ENCODE measurements around the gene TMPRSS5. TPM values are rescaled to one million over a fixed set of nuclear protein-coding genes. Genes with fewer than 3 reads are reported as not detected.

TMPRSS5 gene
- total RNA-seq, 1 experiment from 2014 or later, result 0.12 TPM

DNA sequence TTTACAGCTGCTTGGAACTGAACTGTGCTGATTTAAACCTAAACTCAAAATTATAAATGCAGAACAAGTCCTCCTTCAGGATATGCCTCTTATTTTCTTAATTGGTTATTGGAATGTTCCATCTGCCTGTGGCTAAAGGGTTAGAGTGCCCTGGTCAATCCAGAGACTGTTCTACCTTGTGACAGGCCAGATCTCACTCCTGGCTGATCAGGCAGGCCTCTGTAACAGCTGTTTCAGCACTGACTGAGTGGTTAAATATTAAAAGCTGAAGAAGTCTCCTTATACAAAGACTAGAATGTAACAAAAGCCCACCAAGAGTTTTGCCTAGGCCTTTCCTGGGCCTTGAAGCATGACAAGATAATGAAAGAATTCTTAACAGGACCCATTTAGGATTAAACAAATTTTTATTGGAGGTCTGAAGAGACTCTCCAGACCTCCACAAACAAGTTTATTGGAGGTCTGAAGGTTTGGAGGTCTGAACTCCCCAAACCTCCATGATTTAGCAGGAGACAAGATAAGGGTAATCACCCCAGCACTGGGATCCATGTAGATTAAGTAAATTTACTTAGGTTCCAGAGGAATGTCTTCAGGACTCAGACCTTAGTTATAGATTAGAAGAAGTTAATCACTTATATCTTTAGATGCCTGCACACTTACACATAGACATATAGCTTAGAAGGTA lies 35.8 kb downstream of the TMPRSS5 start:
- no peak for DNase-seq (ENCODE audit: low read depth)

DNA sequence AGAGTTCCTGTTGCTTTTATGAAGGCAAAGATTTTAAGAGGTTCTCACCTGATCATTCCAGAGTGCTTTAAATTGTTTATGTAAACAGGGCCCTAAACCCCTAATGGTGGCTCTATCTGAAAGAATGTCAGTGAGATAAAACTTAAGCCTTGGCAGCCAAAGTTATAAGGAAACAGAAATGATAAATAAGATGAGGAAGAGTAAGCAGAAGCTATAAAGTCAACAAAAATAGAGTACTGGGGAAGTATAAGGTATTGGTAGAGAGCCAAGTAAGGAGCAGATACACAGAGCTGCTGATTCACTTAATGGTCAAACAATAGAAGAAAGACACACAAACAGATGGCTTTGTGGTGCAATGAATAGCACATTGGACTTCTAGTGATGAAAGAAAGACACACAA lies 37.9 kb downstream of the TMPRSS5 start:
- peak; percentile 63 for DNase-seq (ENCODE audit: low read depth)

DNA sequence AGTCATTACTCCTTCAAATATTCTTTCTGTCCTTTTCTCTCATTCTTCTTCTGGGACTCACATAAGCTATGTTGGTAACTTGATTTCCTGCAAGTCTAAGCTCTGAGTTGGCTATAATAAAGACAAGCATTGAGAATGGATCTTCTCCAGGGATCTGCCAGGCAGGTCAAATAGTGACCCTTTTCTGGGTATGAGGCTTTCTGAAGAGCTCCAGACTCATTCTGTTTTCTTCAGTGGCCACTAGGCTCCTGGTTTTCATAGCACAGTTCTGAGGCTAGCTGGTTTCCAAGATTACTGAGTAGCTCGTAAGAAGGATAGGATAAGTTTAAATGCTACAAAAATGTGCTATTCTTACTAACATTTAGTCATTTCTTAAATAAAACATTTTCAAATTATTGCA lies 38.3 kb downstream of the TMPRSS5 start:
- DNase-seq (ENCODE audit: low read depth), result no peak

DNA sequence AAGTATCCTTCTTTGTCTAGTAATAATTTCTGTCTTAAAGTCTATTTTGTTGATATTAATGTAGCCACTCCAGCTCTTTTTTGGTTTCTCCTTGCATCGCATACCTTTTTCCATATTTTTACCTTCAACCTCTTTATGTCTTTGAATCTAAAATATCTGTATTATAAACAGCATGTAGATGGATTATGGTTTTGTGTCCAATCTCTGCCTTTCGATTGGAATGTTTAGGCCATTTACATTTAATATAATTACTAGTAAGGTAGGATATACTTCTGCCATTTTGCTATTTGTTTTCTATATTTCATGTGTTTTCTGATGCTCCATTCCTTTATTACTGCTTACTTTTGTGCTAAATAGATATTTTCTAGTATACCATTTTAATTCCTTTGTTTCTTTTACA lies 39.5 kb downstream of the TMPRSS5 start:
- DNase-seq (ENCODE audit: low read depth), result no peak

- peak; percentile 80 for DNase-seq (ENCODE audit: low read depth)
Observed at GRCh38 chr11:113664981-113665710, 41.0 kb downstream of the TMPRSS5 start.

DNA sequence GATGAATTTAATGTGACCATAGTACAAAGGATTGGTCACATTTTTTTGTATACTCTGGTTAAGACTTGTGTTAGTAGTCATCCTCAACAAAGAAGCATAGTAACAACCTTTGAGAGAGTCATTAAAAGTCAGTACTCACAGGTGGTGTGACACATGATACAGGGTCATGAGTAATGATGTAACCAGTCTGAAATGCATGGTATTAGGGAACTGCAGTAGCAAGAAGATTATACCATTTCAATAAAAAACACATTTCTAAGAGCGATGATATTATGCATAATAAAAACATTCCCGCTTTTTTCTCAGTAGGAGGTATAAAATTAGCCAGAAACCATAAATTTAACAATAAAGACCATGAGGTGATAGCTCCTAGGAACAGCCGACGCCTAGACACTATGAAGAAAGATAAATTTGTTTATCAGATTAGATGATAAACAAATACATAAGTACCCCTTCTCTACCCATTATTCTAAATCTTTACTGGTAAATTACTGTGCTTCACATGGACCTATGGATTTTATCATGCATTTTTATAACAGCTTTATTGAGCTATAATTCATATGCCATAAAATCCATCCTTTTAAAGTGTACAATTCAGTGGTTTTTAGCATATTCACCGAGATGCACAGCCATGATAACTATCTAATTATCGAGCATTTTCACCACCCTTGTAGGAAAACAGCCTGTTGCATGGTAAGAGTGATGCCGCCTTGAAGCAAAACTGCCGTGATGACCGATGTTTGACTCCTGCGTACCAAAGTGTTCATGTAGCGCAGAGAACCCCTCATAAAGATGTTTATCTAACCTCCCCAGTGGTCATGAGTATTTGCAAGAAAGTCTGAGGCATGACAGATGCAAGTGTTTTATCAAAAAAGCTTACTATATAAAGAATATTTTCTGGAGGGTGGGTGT lies 41.8 kb downstream of the TMPRSS5 start:
- DNase-seq (ENCODE audit: low read depth), result peak; percentile 86

- DNase-seq (ENCODE audit: low read depth), result peak; percentile 66
Observed at GRCh38 chr11:113663567-113663966, 42.5 kb downstream of the TMPRSS5 start.

- DNase-seq (ENCODE audit: low read depth), result no peak
Observed at GRCh38 chr11:113655771-113656170, 50.3 kb downstream of the TMPRSS5 start.

DNA sequence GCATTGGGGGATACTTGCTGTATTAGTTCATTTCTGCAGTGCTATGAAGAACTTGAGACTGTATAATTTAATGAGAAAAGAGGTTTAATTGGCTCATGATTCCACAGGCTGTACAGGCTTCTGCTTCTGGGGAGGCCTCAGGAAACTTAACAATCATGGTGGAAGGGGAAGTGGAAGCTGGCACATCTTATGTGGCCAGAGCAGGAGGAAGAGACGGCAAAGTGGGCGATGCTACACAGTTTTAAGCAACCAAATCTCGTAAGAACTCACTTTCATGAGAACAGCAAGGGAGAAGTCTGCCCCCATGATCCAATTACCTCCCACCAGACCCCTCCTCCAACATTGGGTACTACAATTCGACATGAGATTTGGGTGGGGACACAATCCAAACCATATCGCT lies 55.1 kb downstream of the TMPRSS5 start:
- DNase-seq (ENCODE audit: low read depth), result no peak

GRCh38 chr11:113649311-113649710 lies 56.8 kb downstream of the TMPRSS5 start:
- DNase-seq (ENCODE audit: low read depth), result no peak

DNA sequence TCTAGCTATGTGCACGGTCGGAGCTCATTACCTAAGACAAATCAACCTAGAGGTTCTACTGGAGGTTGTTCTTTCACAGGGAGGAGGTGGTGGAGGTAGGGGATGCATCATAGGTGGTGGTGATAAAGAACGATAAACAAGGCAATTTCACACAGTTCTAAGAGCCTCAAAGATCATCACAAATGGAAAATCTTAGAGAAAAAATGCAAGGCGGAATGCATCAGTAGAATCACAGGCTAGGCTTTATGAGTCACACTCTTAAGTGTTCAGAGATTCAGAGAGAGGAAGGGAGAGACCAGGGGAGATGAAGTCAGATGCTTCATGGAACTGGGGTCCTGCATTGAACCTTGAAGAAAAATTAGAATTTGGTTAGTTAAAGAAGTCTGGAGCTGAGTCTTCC lies 58.3 kb downstream of the TMPRSS5 start:
- peak; percentile 26 for DNase-seq (ENCODE audit: low read depth)

GRCh38 chr11:113647108-113647507 lies 59.0 kb downstream of the TMPRSS5 start:
- no peak for DNase-seq (ENCODE audit: low read depth)

GRCh38 chr11:113645593-113646349 lies 60.3 kb downstream of the TMPRSS5 start:
- DNase-seq (ENCODE audit: low read depth), result no peak

GRCh38 chr11:113644605-113645004 lies 61.5 kb downstream of the TMPRSS5 start:
- DNase-seq (ENCODE audit: low read depth), result no peak

DNA sequence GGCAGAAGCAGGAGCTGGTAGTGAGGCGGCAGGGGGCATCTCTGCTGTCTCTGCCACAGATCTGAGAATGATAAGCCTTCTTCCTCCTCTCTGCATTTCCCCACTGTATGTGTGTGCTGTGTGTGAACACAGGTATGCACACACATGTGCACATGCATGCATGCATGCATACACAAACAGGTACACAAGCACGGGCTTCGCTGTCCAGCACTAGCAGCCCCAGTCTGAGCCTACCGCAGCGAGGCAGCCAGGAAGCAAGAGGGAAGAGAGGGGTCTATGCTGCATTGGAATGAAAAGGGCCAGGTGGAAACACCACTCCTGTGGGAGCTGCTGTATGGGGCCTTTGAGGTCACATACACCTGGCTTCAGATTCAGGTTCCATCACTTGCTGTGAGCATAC lies 62.4 kb downstream of the TMPRSS5 start:
- DNase-seq (ENCODE audit: low read depth), result no peak

- DNase-seq (ENCODE audit: low read depth), result no peak
Observed at GRCh38 chr11:113643006-113643585, 63.0 kb downstream of the TMPRSS5 start.

GRCh38 chr11:113642090-113642489 lies 64.0 kb downstream of the TMPRSS5 start:
- no peak for DNase-seq (ENCODE audit: low read depth)

GRCh38 chr11:113638376-113638775 lies 67.7 kb downstream of the TMPRSS5 start:
- no peak for DNase-seq (ENCODE audit: low read depth)

- no peak for DNase-seq (ENCODE audit: low read depth)
Observed at GRCh38 chr11:113637636-113638035, 68.5 kb downstream of the TMPRSS5 start.
